ENCODE data around the gene OGDH. TPM values are rescaled to one million over a fixed set of nuclear protein-coding genes. Genes with fewer than 3 reads are reported as not detected.
A peak's percentile ranks its signal among the peaks of the same experiment; 100 is the strongest.
"Not testable (repeated sequence)": the region's sequence is repeated elsewhere in the genome, so short reads cannot be mapped to it uniquely, and the experiment has no call there.

Gene OGDH
- total and polyA plus RNA-seq, 4 donors = 27.0 to 95.3 (median 56.6) TPM

GRCh38 chr7:44713680-44714335 is 107.4 kb downstream of the OGDH start:
- intact Hi-C loops (cut with DNase I) = no loop called here
- Histone ChIP-seq H3K36me3 (ENCODE audit: control insufficient read depth in 1 of 2, insufficient read depth in 2 of 2, low read length in 1 of 2) (no peaks in the 10 kb centered on the region), H3K9me3 (ENCODE audit: control insufficient read depth, low read length) (no peaks in the 10 kb centered on the region), H3K27ac (ENCODE audit: low read depth in 1 of 2, low read length in 2 of 2) (no peak overlapping the region), H3K27me3 (ENCODE audit: control insufficient read depth in 1 of 2, insufficient read depth in 2 of 2, low read length in 1 of 2) (no peaks in the 10 kb centered on the region), H3K4me1 (ENCODE audit: control insufficient read depth in 1 of 2, insufficient read depth in 2 of 2, low read length in 2 of 2) (no peaks in the 10 kb centered on the region), H3K4me3 (ENCODE audit: low read length in 2 of 2) (no peak overlapping the region)
- peak in 1 of 2 donors; percentile 42 for DNase-seq
- ATAC-seq (ENCODE audit: low FRiP score) = no peak
- 58 to 64% methylated on average over 7 of the region's 7 CpGs for WGBS, 2 donors

- WGBS, 2 donors = 94 to 97% methylated on average over 3 of the region's 3 CpGs
- no peak for DNase-seq
- Histone ChIP-seq H3K4me1 (ENCODE audit: control insufficient read depth in 1 of 2, insufficient read depth in 2 of 2, low read length in 2 of 2) (no peaks in the 10 kb centered on the region), H3K27me3 (ENCODE audit: control insufficient read depth in 1 of 2, insufficient read depth in 2 of 2, low read length in 1 of 2) (no peaks in the 10 kb centered on the region), H3K27ac (ENCODE audit: low read depth in 1 of 2, low read length in 2 of 2) (no peak overlapping the region), H3K9me3 (ENCODE audit: control insufficient read depth, low read length) (no peaks in the 10 kb centered on the region), H3K36me3 (ENCODE audit: control insufficient read depth in 1 of 2, insufficient read depth in 2 of 2, low read length in 1 of 2) (no peaks in the 10 kb centered on the region), H3K4me3 (ENCODE audit: low read length in 2 of 2) (no peak overlapping the region)
- ATAC-seq (ENCODE audit: low FRiP score) = no peak
- intact Hi-C loops (cut with DNase I) = no loop called here
Measured at GRCh38 chr7:44716205-44716604, 109.8 kb downstream of the OGDH start.

GRCh38 chr7:44720301-44720700 is 113.9 kb downstream of the OGDH start:
- no peaks in the 10 kb centered on the region for H3K36me3 ChIP-seq (ENCODE audit: control insufficient read depth in 1 of 2, insufficient read depth in 2 of 2, low read length in 1 of 2)
- 77 to 86% methylated on average over 4 of the region's 4 CpGs for WGBS, 2 donors
- no peaks in the 10 kb centered on the region for H3K27me3 ChIP-seq (ENCODE audit: control insufficient read depth in 1 of 2, insufficient read depth in 2 of 2, low read length in 1 of 2)
- H3K4me1 ChIP-seq (ENCODE audit: control insufficient read depth in 1 of 2, insufficient read depth in 2 of 2, low read length in 2 of 2) = no peaks in the 10 kb centered on the region
- no peaks in the 10 kb centered on the region for H3K9me3 ChIP-seq (ENCODE audit: control insufficient read depth, low read length)
- H3K4me3 ChIP-seq (ENCODE audit: low read length in 2 of 2) = no peak overlapping the region
- DNase-seq (no peak), ATAC-seq (ENCODE audit: low FRiP score) (no peak)
- no peak overlapping the region for H3K27ac ChIP-seq (ENCODE audit: low read depth in 1 of 2, low read length in 2 of 2)
- intact Hi-C loops (cut with DNase I) = no loop called here

GRCh38 chr7:44724276-44724675 is 117.8 kb downstream of the OGDH start:
- H3K4me1 ChIP-seq (ENCODE audit: control insufficient read depth in 1 of 2, insufficient read depth in 2 of 2, low read length in 2 of 2) = peaks cover 0 to 2% of the 10 kb centered on the region in 2 donors
- ATAC-seq (ENCODE audit: low FRiP score) (no peak), DNase-seq (no peak)
- H3K27ac ChIP-seq (ENCODE audit: low read depth in 1 of 2, low read length in 2 of 2) = no peak overlapping the region
- intact Hi-C loops (cut with DNase I) = no loop called here
- no peak overlapping the region for H3K4me3 ChIP-seq (ENCODE audit: low read length in 2 of 2)
- no peaks in the 10 kb centered on the region for H3K27me3 ChIP-seq (ENCODE audit: control insufficient read depth in 1 of 2, insufficient read depth in 2 of 2, low read length in 1 of 2)
- WGBS, 2 donors = 90 to 93% methylated on average over 4 of the region's 4 CpGs
- H3K36me3 ChIP-seq (ENCODE audit: control insufficient read depth in 1 of 2, insufficient read depth in 2 of 2, low read length in 1 of 2) = no peaks in the 10 kb centered on the region
- no peaks in the 10 kb centered on the region for H3K9me3 ChIP-seq (ENCODE audit: control insufficient read depth, low read length)

- intact Hi-C loops (cut with DNase I); H3K36me3 ChIP-seq (ENCODE audit: control insufficient read depth in 1 of 2, insufficient read depth in 2 of 2, low read length in 1 of 2); ATAC-seq (ENCODE audit: low FRiP score); H3K9me3 ChIP-seq (ENCODE audit: control insufficient read depth, low read length); H3K27ac ChIP-seq (ENCODE audit: low read depth in 1 of 2, low read length in 2 of 2); H3K27me3 ChIP-seq (ENCODE audit: control insufficient read depth in 1 of 2, insufficient read depth in 2 of 2, low read length in 1 of 2); H3K4me3 ChIP-seq (ENCODE audit: low read length in 2 of 2); DNase-seq; H3K4me1 ChIP-seq (ENCODE audit: control insufficient read depth in 1 of 2, insufficient read depth in 2 of 2, low read length in 2 of 2): not testable (repeated sequence)
- 71 to 83% methylated on average over 7 of the region's 7 CpGs for WGBS, 2 donors
Measured at GRCh38 chr7:44726250-44726649, 119.8 kb downstream of the OGDH start.

- Histone ChIP-seq H3K36me3 (ENCODE audit: control insufficient read depth in 1 of 2, insufficient read depth in 2 of 2, low read length in 1 of 2) (no peaks in the 10 kb centered on the region), H3K27me3 (ENCODE audit: control insufficient read depth in 1 of 2, insufficient read depth in 2 of 2, low read length in 1 of 2) (no peaks in the 10 kb centered on the region), H3K4me1 (ENCODE audit: control insufficient read depth in 1 of 2, insufficient read depth in 2 of 2, low read length in 2 of 2) (peaks cover 0 to 2% of the 10 kb centered on the region in 2 donors), H3K4me3 (ENCODE audit: low read length in 2 of 2) (no peak overlapping the region), H3K9me3 (ENCODE audit: control insufficient read depth, low read length) (no peaks in the 10 kb centered on the region), H3K27ac (ENCODE audit: low read depth in 1 of 2, low read length in 2 of 2) (no peak overlapping the region)
- DNase-seq = no peak
- intact Hi-C loops (cut with DNase I) = no loop called here
- WGBS, 2 donors = 47 to 52% methylated on average over 6 of the region's 6 CpGs
- peak; percentile 60 for ATAC-seq (ENCODE audit: low FRiP score)
Measured at GRCh38 chr7:44727158-44727936, 120.9 kb downstream of the OGDH start.

GRCh38 chr7:44727937-44728262 is 121.5 kb downstream of the OGDH start:
- ATAC-seq (ENCODE audit: low FRiP score) = no peak
- Histone ChIP-seq H3K4me3 (ENCODE audit: low read length in 2 of 2) (no peak overlapping the region), H3K9me3 (ENCODE audit: control insufficient read depth, low read length) (no peaks in the 10 kb centered on the region), H3K4me1 (ENCODE audit: control insufficient read depth in 1 of 2, insufficient read depth in 2 of 2, low read length in 2 of 2) (peaks cover 0 to 2% of the 10 kb centered on the region in 2 donors), H3K27me3 (ENCODE audit: control insufficient read depth in 1 of 2, insufficient read depth in 2 of 2, low read length in 1 of 2) (no peaks in the 10 kb centered on the region), H3K27ac (ENCODE audit: low read depth in 1 of 2, low read length in 2 of 2) (no peak overlapping the region), H3K36me3 (ENCODE audit: control insufficient read depth in 1 of 2, insufficient read depth in 2 of 2, low read length in 1 of 2) (no peaks in the 10 kb centered on the region)
- 98 to 100% methylated on average over 1 of the region's 1 CpG for WGBS, 2 donors
- peak in 1 of 2 donors; percentile 9 for DNase-seq
- intact Hi-C loops (cut with DNase I) = no loop called here

- Histone ChIP-seq H3K27me3 (ENCODE audit: control insufficient read depth in 1 of 2, insufficient read depth in 2 of 2, low read length in 1 of 2) (no peaks in the 10 kb centered on the region), H3K27ac (ENCODE audit: low read depth in 1 of 2, low read length in 2 of 2) (no peak overlapping the region), H3K4me1 (ENCODE audit: control insufficient read depth in 1 of 2, insufficient read depth in 2 of 2, low read length in 2 of 2) (peaks cover 0 to 2% of the 10 kb centered on the region in 2 donors), H3K9me3 (ENCODE audit: control insufficient read depth, low read length) (no peaks in the 10 kb centered on the region), H3K36me3 (ENCODE audit: control insufficient read depth in 1 of 2, insufficient read depth in 2 of 2, low read length in 1 of 2) (no peaks in the 10 kb centered on the region), H3K4me3 (ENCODE audit: low read length in 2 of 2) (no peak overlapping the region)
- WGBS, 2 donors = 88 to 89% methylated on average over 12 of the region's 12 CpGs
- no peak for ATAC-seq (ENCODE audit: low FRiP score)
- no peak for DNase-seq
- intact Hi-C loops (cut with DNase I) = no loop called here
Measured at GRCh38 chr7:44729949-44730590, 123.6 kb downstream of the OGDH start.
